Endothelial cell of umbilical vein (primary cell): Measurements from ENCODE around the gene SAMD5.
A peak's percentile ranks its signal among the peaks of the same experiment; 100 is the strongest.

Source experiments
- EZH2 ChIP-seq: IDR thresholded peaks from 2 replicates; pipeline ENCODE4 v1.6.1; 2012; ENCODE audit warnings: borderline replicate concordance, low read depth, mild to moderate bottlenecking, moderate library complexity, low read length, inconsistent platforms; ENCODE audit not compliant: severe bottlenecking
- MYC ChIP-seq: IDR thresholded peaks from one replicate; pipeline ENCODE4 v1.6.1; 2011; ENCODE audit warnings: mild to moderate bottlenecking, low read depth, low read length
- TF ChIP-seq, protein P1 (sequence below), 2 donors: IDR thresholded peaks; 1 replicate in 1 of 2; 2 replicates in 1 of 2; pipeline ENCODE4 v1.5.1; 2011; ENCODE audit warnings: low read length in 2 of 2, mild to moderate bottlenecking in 2 of 2, moderate library complexity in 2 of 2, control low read depth in 1 of 2, inconsistent platforms in 1 of 2, low read depth in 1 of 2; ENCODE audit not compliant: insufficient read depth in 1 of 2; ENCODE audit errors: extremely low read depth in 1 of 2

DNA sequence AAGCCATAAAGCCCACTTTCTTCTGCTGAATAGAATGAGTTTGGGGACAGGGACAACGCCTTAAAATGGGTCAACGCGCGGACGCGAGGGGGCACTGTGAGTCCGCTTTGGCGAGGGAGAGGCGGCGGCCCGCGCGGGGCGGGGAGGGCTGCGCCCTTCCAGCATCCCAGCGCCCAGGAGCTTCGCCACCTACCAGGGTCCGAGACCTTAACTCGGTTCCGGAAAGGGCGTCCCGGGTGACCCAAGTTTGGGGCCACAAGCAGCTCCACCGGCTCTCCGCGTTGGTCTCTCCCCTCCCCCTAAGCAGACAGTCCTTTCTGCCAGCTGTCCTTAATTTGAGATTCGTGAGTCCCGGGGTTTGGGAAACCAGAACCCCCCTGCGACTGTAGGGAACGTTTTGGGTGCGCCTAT lies 1.8 kb upstream of the SAMD5 start:
- TF ChIP-seq EZH2 (no peak), MYC (no peak)
- TF ChIP-seq, protein P1, sequence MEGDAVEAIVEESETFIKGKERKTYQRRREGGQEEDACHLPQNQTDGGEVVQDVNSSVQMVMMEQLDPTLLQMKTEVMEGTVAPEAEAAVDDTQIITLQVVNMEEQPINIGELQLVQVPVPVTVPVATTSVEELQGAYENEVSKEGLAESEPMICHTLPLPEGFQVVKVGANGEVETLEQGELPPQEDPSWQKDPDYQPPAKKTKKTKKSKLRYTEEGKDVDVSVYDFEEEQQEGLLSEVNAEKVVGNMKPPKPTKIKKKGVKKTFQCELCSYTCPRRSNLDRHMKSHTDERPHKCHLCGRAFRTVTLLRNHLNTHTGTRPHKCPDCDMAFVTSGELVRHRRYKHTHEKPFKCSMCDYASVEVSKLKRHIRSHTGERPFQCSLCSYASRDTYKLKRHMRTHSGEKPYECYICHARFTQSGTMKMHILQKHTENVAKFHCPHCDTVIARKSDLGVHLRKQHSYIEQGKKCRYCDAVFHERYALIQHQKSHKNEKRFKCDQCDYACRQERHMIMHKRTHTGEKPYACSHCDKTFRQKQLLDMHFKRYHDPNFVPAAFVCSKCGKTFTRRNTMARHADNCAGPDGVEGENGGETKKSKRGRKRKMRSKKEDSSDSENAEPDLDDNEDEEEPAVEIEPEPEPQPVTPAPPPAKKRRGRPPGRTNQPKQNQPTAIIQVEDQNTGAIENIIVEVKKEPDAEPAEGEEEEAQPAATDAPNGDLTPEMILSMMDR (IDR thresholded peaks at IDR 0.05; ENCODE audit: extremely low read depth in 1 of 2, insufficient read depth in 1 of 2, low read depth in 1 of 2, low read length in 2 of 2), result peak; percentile 78 to 85
